Subcutaneous adipose tissue (tissue), 4 donors: ENCODE data around the gene WRNIP1. TPM values are rescaled to one million over a fixed set of nuclear protein-coding genes. Genes with fewer than 3 reads are reported as not detected.

Experiments
- total RNA-seq, 4 donors: library from RNA; depleted of rRNA; stranded (reverse); fragments of >200 nt; gene quantifications; one replicate each; pipeline ENCODE4 v1.1.0, GENCODE V29; 2016
- TF ChIP-seq, protein P1 (sequence below): fragments of 450-650 bp; IDR thresholded peaks from one replicate; pipeline ENCODE4 v1.5.1; 2016; ENCODE audit warnings: low read depth, mild to moderate bottlenecking, control low read depth, antibody characterized with exemption, moderate library complexity

The WRNIP1 gene
- total RNA-seq, 4 donors from 2014 or later: 17.4 to 38.4 (median 34.0) TPM

DNA sequence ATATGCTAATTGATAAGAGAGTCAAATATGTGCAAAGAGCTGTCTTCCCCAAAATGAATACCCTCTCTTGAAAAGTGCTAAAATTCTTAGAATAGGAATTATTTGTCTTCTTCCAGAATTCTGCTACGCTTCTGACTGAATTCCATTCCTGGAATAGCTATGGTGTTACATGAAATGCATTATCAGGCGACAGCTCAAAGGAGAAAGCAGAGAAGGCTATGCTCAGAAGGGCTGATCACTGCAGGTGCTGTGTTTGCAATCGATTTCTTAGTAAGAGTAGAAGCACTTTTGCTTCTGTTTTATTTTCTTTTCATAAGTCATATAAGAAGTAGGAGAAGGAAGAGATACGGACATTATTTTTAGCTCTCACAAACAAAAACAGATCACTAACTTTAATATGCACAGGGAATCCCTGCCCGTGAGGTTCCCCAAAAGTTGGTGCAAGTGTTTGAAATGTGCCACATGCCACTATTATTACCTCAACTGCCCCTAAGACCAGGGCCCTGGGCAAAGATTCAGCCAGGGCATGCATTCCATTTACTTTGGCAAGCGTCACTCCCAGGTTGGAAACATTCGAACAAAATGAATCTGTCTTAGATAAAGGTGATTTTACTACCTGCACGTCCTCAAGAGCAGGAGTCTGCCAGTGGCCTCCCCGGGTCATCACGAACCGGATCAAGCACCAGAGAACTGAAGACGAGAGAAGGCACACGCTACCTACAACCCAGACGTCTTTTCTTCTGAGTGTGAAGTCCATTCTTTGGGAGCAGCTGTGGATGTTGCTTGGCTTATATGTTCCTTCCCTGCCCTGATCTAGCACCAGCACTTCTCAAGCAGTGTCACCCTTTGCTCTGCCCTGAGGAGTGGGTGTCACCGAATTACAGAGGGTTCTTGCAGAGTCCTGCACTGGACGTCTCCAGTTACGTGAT is 21.6 kb upstream of the WRNIP1 start:
- TF ChIP-seq, protein P1, sequence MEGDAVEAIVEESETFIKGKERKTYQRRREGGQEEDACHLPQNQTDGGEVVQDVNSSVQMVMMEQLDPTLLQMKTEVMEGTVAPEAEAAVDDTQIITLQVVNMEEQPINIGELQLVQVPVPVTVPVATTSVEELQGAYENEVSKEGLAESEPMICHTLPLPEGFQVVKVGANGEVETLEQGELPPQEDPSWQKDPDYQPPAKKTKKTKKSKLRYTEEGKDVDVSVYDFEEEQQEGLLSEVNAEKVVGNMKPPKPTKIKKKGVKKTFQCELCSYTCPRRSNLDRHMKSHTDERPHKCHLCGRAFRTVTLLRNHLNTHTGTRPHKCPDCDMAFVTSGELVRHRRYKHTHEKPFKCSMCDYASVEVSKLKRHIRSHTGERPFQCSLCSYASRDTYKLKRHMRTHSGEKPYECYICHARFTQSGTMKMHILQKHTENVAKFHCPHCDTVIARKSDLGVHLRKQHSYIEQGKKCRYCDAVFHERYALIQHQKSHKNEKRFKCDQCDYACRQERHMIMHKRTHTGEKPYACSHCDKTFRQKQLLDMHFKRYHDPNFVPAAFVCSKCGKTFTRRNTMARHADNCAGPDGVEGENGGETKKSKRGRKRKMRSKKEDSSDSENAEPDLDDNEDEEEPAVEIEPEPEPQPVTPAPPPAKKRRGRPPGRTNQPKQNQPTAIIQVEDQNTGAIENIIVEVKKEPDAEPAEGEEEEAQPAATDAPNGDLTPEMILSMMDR: no peak

- TF ChIP-seq, protein P1: no peak
These were observed 20.9 kb upstream of the WRNIP1 start for GRCh38 chr6:2744209-2744771.

- TF ChIP-seq, protein P1: no peak
These were observed 20.4 kb upstream of the WRNIP1 start for GRCh38 chr6:2744778-2745177.

GRCh38 chr6:2745246-2745645 is 19.9 kb upstream of the WRNIP1 start:
- TF ChIP-seq, protein P1: no peak

- TF ChIP-seq, protein P1: no peak
These were observed 18.6 kb upstream of the WRNIP1 start for GRCh38 chr6:2746557-2747061.

- TF ChIP-seq, protein P1: no peak
These were observed 17.0 kb upstream of the WRNIP1 start for GRCh38 chr6:2748183-2748582.

DNA sequence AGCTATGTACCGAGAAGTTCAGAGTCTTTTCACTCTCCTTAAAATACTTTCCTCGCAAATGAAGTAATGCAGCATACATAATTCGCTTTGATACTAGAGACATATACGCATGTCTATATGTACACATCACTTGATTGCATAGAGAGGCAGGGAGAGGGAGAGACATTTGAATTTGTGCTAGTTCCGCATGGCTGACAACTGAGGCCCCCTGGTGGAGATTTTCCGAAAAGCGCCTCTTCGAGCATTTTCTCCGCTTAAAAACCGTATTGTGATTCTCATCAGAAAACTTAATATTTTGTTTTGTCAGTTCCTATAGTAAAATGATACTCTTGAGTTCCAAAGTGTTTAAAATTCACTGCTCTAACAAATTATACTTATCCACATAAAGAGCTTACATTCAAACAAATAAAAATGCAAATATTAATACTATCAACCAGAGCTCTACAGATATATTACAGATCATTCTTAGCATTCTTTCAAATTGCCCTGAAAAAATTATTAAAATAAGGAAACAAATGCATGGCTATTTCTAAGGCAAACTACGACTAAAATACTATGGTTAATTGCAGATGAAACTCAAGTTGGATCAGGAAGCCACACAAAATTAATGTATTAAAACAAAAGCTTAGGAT is 15.1 kb upstream of the WRNIP1 start:
- TF ChIP-seq, protein P1: no peak
